Measurements from ENCODE around the gene OR1I1. TPM values are rescaled to one million over a fixed set of nuclear protein-coding genes. Genes with fewer than 3 reads are reported as not detected.
A peak's percentile ranks its signal among the peaks of the same experiment; 100 is the strongest.

The OR1I1 gene
- total RNA-seq, 1 donor from 2014 or later: not detected

DNA sequence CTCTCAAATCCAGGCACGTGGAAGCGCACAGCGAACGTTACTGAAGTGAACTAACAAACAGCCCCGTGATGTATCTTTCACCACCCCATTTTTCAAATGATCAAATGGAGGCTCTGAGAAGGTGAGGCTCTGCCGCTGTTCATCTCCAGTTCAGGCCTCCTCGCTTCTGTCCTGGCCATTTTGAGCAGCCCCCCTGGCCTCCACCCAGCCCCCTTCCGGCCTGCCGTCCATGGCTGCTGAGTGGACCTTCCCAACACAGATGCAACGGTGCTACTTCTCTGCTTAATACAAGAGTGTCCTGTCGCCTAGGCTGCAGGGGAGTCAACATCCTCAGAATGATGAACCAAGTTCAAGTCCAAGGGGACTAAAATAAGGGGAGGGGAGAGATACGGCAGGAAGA is 34.8 kb downstream of the OR1I1 start:
- DNase-seq (ENCODE audit: low read depth, low spot score): no peak

DNA sequence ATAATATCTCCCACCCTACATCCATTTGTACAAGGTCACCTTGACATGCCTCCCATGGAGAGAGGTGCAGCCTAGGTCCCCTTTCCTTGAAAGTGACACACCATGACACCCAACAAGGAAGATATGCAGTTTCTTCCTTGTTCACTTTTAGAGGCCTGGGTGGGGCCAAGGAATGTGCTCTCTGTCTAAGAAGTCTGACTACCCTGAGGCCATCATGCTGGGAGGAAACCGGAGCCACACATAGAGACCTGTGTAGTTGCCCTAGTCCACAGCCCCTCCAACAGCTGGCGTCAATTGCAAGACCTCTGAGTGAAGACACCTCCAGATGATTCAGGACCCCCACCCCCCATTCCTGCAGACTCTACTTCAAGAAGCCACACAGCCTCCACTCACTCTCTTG is 36.2 kb downstream of the OR1I1 start:
- no peak for DNase-seq (ENCODE audit: low read depth, low spot score)

DNA sequence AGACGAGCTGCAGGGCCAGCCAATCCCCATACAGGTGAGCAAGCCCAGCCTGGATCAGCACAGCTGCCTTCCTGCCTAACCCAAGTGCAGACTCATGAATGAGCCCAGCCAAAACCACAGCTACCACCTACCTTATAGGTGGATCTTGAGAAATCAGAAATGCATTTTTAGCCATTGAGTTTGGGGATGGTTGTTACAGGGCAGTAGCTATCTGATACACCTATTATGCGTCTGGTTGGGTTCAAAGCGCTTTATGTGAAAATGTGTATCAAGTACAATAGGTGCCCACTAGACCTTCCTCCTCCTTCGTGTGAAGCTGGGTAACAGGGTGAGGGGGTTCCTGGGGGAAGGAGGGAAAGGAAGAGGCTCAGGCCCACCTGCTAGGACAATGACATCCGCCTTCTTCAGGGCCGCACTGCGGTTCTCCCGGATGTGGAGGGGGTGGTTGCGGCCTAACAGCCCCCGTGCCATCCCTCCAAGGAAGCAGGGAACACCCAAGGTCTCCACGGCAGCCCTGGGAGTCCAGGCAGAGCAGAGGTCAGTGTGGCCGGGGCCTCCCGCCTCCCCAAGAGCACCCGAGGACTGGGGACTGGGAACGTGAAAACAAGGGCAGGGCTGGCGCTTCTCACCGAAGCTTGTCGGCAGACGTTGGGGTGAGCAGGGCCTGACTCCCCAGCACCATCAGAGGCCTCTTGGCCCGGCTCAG is 36.9 kb downstream of the OR1I1 start:
- DNase-seq (ENCODE audit: low read depth, low spot score): no peak

DNA sequence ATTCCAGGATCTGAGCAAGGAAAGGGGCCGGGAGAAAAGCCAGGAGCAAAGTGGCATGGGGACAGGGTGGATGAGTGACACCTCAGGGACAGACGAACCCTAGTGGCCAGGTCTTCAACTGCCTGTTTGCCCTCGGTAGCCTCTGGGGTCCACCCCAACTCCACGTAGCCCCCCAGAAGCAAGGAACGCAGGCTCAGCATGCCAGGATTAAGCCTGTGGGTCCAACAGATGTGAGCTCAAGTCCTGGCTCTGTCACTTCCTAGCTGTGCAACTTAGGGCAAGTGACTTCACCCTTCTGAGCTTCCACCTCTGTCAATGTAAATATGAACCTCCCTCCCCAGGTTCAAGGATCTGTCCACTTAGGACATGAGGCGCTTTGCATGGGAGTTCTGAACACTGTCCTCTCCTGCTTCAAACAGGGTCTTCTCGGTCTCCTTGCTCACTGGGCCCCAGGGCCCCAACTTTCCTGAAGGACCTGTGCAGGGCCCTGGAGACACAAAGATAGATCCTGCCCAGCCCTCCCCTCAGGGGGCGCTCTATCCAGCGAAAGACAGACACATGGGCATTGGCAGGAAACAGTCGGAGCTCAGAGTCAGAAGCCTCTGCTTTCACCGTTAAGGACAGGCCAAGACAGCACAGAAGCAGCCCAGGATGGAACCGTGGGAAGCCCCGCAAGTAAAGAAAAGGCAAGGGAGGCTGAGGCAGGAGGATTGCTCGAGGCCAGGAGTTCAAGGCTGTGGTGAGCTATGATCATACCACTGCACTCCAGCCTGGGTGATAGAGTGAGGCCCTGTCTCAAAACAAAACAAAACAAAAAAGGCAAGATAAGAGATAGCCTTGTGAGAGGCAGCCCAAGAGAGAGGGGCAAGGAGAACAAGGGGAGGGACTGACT is 38.4 kb downstream of the OR1I1 start:
- no peak for DNase-seq (ENCODE audit: low read depth, low spot score)

DNA sequence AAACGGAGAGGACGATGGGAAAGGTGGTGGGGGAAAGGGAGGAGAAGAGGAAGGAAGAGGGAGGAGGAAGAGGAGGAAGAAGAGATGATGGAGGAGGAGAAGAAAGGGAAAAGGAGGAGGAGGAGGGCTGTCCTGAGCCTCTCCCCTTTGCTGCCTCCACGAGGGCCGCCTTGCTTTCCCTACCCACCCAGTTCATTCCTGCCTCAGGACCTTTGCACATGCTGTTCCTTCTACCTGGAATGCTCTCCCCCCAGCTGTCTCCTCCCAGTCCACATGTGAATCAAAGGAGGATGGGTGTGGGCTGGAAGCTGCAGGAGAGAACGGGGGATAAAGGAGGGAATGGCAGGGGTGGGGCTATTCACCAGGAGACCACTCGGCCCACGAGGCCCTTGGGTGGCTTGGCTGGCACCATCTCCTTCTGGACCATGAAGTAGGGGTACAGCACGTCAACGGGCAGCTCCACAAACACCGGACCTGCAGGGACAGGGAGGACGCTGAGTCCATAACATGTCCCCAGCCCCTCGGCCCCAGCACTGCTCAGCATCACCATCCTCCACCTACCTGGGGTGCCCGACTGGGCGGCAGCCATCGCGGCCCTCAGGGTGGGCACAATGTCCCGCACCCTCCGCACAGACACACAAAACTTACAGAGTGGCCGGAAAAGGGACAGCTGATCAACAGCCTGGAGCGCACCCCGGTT is 40.5 kb downstream of the OR1I1 start:
- no peak for DNase-seq (ENCODE audit: low read depth, low spot score)

DNA sequence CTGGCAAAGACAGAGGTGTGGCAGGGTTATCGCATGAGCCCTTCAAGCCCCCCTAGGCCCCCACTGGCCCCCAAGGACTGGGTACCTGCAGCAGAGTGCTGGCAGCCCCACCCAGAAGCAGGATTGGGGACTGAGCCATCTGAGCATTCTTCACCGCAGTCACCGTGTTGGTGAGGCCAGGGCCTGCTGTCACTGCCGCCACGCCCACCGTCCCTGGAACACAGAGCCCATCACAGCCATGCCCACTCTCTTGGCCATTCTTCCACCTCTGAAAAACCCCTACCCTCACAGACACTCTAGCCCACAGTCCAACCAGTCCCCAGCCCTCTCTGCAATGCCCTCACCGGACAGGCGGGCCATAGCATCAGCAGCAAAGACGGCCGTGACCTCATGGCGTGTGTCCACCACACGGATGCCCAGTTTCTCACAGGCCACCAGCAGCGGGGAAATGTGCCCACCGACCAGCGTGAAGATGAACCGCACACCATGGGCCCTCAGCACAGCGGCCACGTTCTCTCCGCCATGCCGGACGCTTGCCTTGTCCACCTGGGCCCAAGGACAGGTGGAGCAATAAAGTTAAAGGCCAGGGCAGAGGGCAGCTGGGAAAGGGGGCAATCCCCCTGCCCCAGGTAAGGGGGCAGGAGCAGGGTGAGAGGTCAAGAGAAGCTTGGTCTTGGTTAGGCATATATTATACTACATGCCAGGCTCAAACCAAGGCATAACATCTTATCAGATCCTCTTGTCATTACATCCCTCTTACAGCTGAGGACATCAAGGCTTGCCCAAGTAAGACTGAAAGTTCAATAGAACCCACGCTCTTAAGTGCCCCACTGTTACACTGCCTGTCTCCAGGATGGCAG is 41.2 kb downstream of the OR1I1 start:
- no peak for DNase-seq (ENCODE audit: low read depth, low spot score)

DNA sequence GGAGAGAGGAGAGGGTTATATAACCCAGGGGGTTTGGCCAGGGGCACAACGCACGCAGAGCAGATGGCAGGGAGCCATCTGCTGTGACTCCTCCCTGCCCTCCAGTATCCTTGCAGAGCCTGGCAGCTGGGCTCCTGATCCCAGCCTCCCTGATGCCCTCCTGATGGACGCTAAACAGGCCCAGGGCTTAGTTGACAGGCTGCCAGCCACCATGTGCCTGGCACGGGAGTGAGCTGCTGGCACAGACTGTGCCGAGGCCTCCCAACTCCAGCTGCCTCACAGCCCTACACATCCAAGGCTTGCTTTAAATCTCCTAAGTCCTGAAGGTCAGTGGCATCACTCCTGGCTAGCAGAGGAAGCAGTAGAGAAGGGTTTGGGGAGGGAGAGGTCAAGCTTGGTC is 41.9 kb downstream of the OR1I1 start:
- DNase-seq (ENCODE audit: low read depth, low spot score): no peak

DNA sequence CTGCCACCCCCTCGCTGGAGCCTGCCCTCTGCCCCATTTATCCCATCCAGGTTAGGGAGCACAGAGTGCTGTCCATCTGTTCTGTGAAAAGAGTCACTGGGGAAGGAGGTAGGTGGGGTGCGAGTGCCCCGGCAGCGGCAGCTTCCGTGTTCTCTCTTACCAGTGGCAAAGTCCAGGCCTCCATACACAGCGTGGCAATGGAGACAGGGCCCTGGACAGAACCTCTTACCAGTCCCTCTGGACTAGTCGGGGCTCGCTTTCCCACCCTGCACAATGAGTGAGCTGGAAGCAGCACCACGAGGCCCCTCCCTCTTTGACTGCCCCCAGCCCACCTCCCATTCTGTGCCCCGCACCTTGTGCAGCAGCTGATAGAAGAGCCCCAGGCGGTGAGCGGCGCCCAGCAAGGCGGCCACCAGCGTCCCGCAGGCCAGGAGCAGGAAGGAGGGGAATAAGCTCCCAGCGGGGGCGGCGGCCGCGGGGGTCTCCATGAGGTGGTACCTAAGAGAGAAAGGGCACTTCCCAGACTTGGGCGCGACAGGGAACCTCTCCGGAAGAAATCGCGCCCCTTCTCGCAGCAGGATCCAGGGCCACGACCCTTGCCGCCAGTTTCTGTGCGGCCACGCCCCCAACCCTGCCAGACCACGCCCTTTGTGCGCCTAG is 42.7 kb downstream of the OR1I1 start:
- no peak for DNase-seq (ENCODE audit: low read depth, low spot score)

DNA sequence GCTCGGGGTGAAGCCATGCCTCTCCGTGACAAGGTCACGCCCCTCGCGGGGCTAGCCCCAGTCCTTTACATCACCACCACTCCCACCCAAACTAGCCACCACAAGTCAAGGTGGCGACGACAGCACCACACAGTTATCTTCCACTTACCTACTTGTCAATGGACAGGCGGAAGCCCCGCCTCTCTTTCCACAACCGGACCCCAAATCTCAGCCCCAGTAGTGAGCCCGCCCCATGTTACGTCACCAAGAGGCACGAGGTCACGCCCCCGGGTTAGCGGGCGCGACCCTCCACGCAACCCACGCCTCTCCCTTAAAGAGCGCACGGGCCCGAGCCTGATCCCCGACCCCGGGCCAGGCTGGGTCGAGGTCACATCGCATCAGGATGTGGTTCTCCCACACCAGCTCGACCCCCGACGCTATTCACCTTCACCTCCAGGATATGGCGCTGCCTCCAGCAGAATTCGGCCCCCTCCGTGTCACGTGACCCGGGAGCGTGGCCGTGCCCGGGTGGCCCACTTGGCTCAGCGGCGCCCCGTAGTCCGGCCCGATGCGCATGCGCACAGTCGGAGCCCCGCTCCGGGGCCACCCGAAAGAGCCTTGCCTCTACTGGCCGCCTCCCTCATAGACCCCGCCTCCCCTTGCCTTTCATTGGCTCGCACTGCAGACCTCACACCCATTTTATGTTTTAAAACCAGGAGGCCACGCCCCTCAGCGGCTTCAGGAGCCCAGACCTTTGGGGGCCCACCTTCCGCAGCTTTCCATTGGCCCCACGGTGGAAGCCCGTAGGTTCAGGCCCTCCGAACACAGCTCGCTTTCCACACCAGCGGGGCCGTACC is 43.4 kb downstream of the OR1I1 start:
- peak; percentile 89 for DNase-seq (ENCODE audit: low read depth, low spot score)

DNA sequence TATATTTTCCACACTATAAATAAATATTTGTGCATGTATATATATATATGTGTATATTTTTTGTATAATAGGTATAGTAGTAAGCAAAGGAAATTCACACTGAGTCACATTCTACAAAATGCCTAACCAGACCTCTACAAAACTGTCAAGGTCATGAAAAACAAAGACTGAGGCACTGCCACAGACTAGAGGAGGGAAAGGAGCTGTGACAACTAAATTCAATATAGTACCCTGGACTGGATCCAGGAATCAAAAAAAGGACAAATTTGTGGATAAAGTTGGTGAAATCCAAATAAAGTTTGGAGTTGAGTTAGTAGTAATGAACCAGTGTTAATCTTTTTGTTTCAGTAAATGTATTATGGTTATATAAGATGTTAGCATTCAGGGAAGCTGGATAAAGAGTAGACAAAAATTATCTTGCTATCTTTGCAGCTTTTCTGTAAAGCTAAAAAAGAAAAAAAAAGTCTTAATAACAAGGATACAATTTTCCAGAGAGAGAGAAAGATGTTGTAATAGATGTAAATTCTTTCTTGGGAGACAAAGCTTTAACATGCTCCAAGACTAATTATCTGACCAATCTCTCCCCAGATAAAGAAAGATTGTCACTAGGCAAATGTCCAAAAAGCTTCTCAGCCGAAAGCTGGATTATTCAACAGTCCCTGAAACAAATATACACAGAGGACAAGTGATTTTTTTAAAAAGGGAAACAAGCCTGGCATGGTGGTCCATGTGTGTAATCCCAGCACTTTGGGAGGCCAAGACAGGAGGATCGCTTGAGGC is 44.3 kb downstream of the OR1I1 start:
- no peak for DNase-seq (ENCODE audit: low read depth, low spot score)

DNA sequence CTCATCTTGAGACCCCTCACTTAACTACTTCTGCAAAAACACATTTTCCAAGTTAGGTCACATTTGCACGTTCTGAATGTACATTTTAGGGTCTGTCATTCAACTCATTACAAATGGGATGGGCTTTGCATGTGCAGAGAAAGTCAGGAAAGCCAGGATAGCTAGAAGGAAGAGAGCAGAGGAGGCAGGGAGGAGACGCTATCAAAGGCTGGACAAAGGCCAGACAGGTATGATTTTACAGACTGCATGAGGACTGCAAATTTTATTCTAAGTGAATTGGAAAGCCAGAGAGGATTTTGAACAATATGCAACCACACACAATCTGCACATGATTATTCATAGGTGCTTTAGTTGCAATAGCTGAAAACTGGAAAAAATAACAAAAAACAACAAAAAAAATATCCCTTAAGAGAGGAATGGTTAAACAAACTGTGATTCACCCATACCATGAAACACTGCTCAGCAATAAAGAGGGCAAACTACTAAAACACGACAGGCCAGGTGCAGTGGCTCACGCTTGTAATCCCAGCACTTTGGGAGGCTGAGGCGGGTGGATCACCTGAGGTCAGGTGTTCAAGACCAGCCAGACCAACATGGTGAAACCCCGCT is 46.3 kb downstream of the OR1I1 start:
- no peak for DNase-seq (ENCODE audit: low read depth, low spot score)

DNA sequence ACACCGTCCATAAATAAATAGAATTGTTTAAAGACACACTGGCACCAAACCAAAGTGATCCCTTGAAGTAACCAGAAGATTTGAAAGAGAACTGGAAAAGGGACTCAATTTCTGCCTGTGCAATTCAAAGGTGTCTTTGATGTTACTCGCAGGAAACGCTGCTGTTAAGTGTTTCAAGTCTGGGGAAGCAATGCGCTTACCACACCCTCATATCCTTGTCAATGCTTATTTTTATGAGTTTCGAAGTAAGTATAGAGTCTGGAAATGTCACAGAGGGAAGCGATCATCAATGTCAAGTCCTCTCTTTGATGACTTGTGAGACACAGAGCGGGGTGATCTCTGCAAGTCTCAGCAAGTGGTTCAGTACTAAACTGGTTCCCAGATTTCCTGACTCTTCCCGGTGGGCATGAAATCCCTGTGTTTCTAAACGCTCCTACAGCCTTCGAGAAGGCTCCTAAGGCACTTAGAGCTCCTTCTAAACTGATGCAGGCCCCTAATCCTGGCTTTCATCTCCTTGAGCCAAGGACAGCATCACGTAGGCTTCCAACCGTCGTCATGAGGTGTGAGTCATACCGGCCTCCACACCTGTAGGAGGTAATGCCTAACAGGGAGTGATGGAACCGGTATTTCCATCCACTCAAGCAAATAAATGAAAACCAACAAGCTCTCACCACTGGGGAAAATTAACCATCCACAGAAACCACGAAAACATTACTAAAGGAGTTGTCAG is 48.0 kb downstream of the OR1I1 start:
- no peak for DNase-seq (ENCODE audit: low read depth, low spot score)

DNA sequence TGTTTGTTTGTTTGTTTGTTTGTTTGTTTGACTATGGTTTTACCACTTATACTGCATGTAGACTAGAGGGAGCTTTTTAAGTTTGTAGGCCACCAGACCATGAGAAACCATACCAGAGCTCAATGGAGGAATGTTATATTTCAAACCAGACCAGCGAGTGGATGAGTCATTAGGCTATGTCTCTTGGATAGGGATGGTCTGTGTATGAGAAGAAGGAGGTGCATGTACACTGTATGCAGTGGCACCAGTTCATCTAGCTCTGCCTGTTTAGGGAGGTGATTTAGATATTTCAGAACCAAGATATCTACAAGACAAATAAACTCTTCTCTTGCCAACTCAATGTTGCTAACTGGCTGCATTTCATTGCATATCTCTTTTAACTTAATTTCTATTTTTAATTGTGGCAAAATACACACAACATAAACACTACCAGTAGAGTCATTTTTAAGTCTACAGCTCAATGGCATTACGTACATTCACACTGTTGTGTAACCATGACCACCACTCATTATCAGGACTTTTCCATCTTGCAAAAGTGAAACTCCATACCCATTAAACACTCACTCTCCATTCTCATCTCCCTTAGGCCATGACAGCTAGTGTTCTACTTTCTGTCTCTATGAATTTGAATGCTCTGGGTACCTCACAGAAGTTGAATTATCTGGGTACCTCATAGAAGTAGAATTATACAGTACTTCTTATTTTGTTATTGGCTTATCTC is 54.4 kb downstream of the OR1I1 start:
- DNase-seq (ENCODE audit: low read depth, low spot score): no peak

DNA sequence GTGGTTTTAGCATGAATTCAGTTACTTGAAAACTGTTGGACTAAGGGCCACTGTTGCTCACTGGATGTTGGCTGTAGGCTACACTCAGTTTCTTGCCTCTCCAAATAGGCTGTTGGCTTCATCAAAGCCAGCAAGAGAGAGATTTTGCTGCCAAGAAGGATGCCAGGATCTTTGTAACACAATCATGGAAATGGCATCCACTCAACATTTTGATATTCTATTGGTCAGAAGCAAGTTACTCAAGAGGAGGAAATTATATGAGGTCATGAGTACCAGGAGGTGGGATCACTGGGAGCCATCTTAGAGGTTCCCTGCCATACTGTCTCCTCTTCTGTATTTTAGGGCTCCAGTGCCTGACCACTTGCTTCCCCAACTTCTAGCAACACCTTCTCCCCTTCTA is 55.8 kb downstream of the OR1I1 start:
- no peak for DNase-seq (ENCODE audit: low read depth, low spot score)

DNA sequence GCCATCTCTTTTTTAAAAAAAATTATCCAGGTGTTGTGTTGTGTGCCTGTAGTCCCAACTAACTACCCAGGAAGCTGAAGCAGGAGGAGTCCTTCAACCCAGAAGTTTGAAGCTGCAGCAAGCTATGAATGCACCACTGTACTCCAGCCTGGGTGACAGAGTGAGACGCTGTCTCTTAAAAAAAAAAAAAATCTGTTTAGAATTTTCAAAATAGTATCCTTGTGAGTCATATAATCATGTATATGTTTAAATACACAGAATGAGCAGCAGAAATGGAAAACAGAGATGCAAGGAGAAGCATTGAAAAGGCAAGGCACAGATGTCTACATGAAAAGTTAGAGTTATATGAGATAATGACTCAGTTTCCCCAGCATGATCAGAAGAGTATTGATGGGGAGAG is 56.4 kb downstream of the OR1I1 start:
- DNase-seq (ENCODE audit: low read depth, low spot score): no peak

DNA sequence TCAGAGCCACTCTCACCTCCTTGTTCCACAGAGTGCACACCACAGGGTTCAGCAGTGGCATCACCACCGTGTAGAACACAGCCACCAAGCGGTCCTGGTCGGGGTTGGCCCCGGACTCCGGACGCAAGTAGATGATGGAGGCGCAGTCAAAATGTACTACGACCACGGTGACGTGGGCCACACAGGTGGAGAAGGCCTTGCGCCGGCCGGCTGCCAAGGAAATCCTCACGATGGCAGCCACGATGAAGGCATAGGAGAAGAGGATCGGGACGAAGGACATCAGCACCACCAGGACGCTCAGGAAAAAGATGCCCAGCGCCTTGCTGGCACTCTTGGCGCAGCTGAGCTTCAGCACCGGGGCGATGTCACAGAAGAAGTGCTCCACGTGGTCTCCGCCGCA is 59.1 kb downstream of the OR1I1 start:
- DNase-seq (ENCODE audit: low read depth, low spot score): no peak

DNA sequence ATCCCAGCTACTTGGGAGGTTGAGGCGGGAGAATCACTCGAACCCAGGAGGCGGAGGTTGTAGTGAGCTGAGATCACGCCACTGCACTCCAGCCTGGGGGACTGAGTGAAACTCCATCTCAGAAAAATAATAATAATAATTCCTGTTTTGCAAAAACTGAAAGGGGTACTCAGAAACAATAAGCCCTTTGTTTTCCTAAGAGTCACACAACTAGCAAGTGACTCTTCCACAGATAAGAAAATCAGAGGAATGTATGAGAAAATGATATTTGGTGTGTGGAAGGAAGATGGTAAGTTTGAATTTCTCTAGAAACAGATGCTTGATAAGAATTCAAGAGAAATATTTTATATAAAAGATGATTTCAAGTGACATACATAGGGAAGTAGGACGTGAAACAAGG is 60.3 kb downstream of the OR1I1 start:
- no peak for DNase-seq (ENCODE audit: low read depth, low spot score)

Data from pulmonary artery endothelial cell (primary cell).